H9 (cell line): ENCODE results near the gene ANO2. TPM values are rescaled to one million over a fixed set of nuclear protein-coding genes. Genes with fewer than 3 reads are reported as not detected.

Source experiments
- DNase-seq: peaks from one replicate; pipeline ENCODE4 v3.0.0-alpha.2; 2017
- H2AFZ ChIP-seq: one replicate; pipeline ENCODE4 v1.6.1; 2013; ENCODE audit warnings: mild to moderate bottlenecking, low read length, control low read depth, moderate library complexity
- H2AK5ac ChIP-seq: 2 replicates; pipeline ENCODE4 v1.6.1; 2013; ENCODE audit warnings: low read length, control low read depth, mixed read lengths; ENCODE audit not compliant: insufficient read length
- H2BK120ac ChIP-seq: one replicate; pipeline ENCODE4 v1.6.1; 2013; ENCODE audit warnings: low read depth, mild to moderate bottlenecking, low read length, control low read depth, inconsistent platforms; ENCODE audit not compliant: poor library complexity, severe bottlenecking
- H2BK12ac ChIP-seq: 2 replicates; pipeline ENCODE4 v1.6.1; 2013; ENCODE audit warnings: low read length, control low read depth, mixed read lengths, low read depth; ENCODE audit not compliant: insufficient read length
- H2BK15ac ChIP-seq: 2 replicates; pipeline ENCODE4 v1.6.1; 2013; ENCODE audit warnings: low read depth, low read length, control low read depth
- H2BK20ac ChIP-seq: one replicate; pipeline ENCODE4 v1.6.1; 2013; ENCODE audit warnings: low read depth, mild to moderate bottlenecking, low read length, control low read depth, inconsistent platforms; ENCODE audit not compliant: poor library complexity, severe bottlenecking
- H2BK5ac ChIP-seq: 2 replicates; pipeline ENCODE4 v1.6.1; 2013; ENCODE audit warnings: low read length, control low read depth, mixed read lengths; ENCODE audit not compliant: insufficient read length
- H3K14ac ChIP-seq: 2 replicates; pipeline ENCODE4 v1.6.1; 2013; ENCODE audit warnings: low read length, control low read depth; ENCODE audit not compliant: insufficient read depth
- H3K18ac ChIP-seq: 2 replicates; pipeline ENCODE4 v1.6.1; 2013; ENCODE audit warnings: low read depth, mild to moderate bottlenecking, mixed read lengths, low read length, control low read depth; ENCODE audit not compliant: insufficient read length
- H3K23ac ChIP-seq: 2 replicates; pipeline ENCODE4 v1.6.1; 2013; ENCODE audit warnings: low read length, control low read depth, mixed read lengths, low read depth; ENCODE audit not compliant: insufficient read length
- H3K23me2 ChIP-seq: 2 replicates; pipeline ENCODE4 v1.6.1; 2013; ENCODE audit warnings: low read depth, mild to moderate bottlenecking, mixed read lengths, low read length, control low read depth; ENCODE audit not compliant: insufficient read length, poor library complexity, severe bottlenecking
- H3K27ac ChIP-seq: 2 replicates; pipeline ENCODE4 v1.5.1; 2013; ENCODE audit warnings: low read length, control low read depth, mixed read lengths, low read depth; ENCODE audit not compliant: insufficient read length
- H3K27me3 ChIP-seq: 2 replicates; pipeline ENCODE4 v1.6.1; 2013; ENCODE audit warnings: low read length, control low read depth, inconsistent platforms; ENCODE audit not compliant: insufficient read depth
- H3K4ac ChIP-seq: 2 replicates; pipeline ENCODE4 v1.6.1; 2013; ENCODE audit warnings: low read depth, mild to moderate bottlenecking, control low read depth, inconsistent platforms, low read length, moderate library complexity
- H3K4me1 ChIP-seq: 2 replicates; pipeline ENCODE4 v1.6.1; 2013; ENCODE audit warnings: low read length, control low read depth, inconsistent platforms; ENCODE audit not compliant: insufficient read depth
- H3K4me2 ChIP-seq: 2 replicates; pipeline ENCODE4 v1.6.1; 2013; ENCODE audit warnings: low read length, control low read depth, mixed read lengths; ENCODE audit not compliant: insufficient read length, insufficient read depth
- H3K56ac ChIP-seq: 2 replicates; pipeline ENCODE4 v1.6.1; 2013; ENCODE audit warnings: low read depth, mild to moderate bottlenecking, mixed read lengths, low read length, control low read depth; ENCODE audit not compliant: insufficient read length
- H3K79me1 ChIP-seq: 2 replicates; pipeline ENCODE4 v1.6.1; 2013; ENCODE audit warnings: low read depth, mild to moderate bottlenecking, moderate library complexity, low read length, control low read depth, inconsistent platforms; ENCODE audit not compliant: insufficient read depth, poor library complexity, severe bottlenecking
- H3K79me2 ChIP-seq: 2 replicates; pipeline ENCODE4 v1.6.1; 2013; ENCODE audit warnings: low read length, control low read depth, inconsistent platforms; ENCODE audit not compliant: insufficient read depth
- H3K9ac ChIP-seq: 2 replicates; pipeline ENCODE4 v1.6.1; 2013; ENCODE audit warnings: low read length, control low read depth, mixed read lengths; ENCODE audit not compliant: insufficient read length; ENCODE audit errors: extremely low read depth
- H3K9me3 ChIP-seq: one replicate; pipeline ENCODE4 v1.6.1; 2013; ENCODE audit warnings: low read depth, low read length, inconsistent platforms; ENCODE audit not compliant: control insufficient read depth
- H3T11ph ChIP-seq: one replicate; pipeline ENCODE4 v1.6.1; 2013; ENCODE audit warnings: mild to moderate bottlenecking, low read length, control low read depth, inconsistent platforms
- H4K20me1 ChIP-seq: one replicate; pipeline ENCODE4 v1.6.1; 2013; ENCODE audit not compliant: control insufficient read depth, insufficient read length, insufficient read depth
- H4K5ac ChIP-seq: 2 replicates; pipeline ENCODE4 v1.6.1; 2013; ENCODE audit warnings: low read depth, mild to moderate bottlenecking, mixed read lengths, low read length, control low read depth; ENCODE audit not compliant: insufficient read length
- H4K8ac ChIP-seq: replicated peaks from 2 replicates; pipeline ENCODE4 v1.6.1; 2013; ENCODE audit warnings: low read length, control low read depth, mixed read lengths, low read depth; ENCODE audit not compliant: insufficient read length
- H4K91ac ChIP-seq: 2 replicates; pipeline ENCODE4 v1.6.1; 2013; ENCODE audit warnings: low read depth, mild to moderate bottlenecking, moderate library complexity, mixed read lengths, low read length, control low read depth; ENCODE audit not compliant: insufficient read length
- H3K27ac Mint-ChIP-seq, 3 experiments: 2 replicates in 2 of 3; 3 replicates in 1 of 3; pipeline ENCODE4 v1.8.0; 2020 to 2021; ENCODE audit warnings: mixed read lengths in 3 of 3, mild to moderate bottlenecking in 1 of 3, moderate library complexity in 1 of 3
- H3K27me3 Mint-ChIP-seq: 2 replicates; pipeline ENCODE4 v1.8.0; 2021; ENCODE audit warnings: low read depth, mild to moderate bottlenecking, moderate library complexity, mixed read lengths
- H3K36me3 Mint-ChIP-seq, 3 experiments: 2 replicates in 2 of 3; 3 replicates in 1 of 3; pipeline ENCODE4 v1.8.0; 2020 to 2021; ENCODE audit warnings: low read depth in 3 of 3, mixed read lengths in 3 of 3; ENCODE audit not compliant: insufficient read depth in 1 of 3
- H3K4me1 Mint-ChIP-seq, 2 experiments: 2 replicates each; pipeline ENCODE4 v1.8.0; 2020; ENCODE audit warnings: mixed read lengths in 2 of 2
- H3K4me3 Mint-ChIP-seq, 2 experiments: 2 replicates in 1 of 2; 3 replicates in 1 of 2; pipeline ENCODE4 v1.8.0; 2020 to 2021; ENCODE audit warnings: mild to moderate bottlenecking in 2 of 2, mixed read lengths in 2 of 2, moderate library complexity in 1 of 2
- H3K9me3 Mint-ChIP-seq, 2 experiments: 2 replicates in 1 of 2; 3 replicates in 1 of 2; pipeline ENCODE4 v1.8.0; 2020; ENCODE audit warnings: mild to moderate bottlenecking in 2 of 2, mixed read lengths in 2 of 2, moderate library complexity in 1 of 2
- CTCF ChIP-seq: fragments of 200-600 bp; sonication (generic); conservative IDR thresholded peaks from 3 replicates; pipeline ENCODE4 v1.8.0; 2021; ENCODE audit warnings: antibody characterized with exemption, mild to moderate bottlenecking
- WGBS: extraction: QIAGEN DNeasy Blood & Tissue Kit; methylation state at CpG from one replicate; pipeline ENCODE4 v1.1.7; 2013; ENCODE audit warnings: missing lambda C conversion rate, low lambda C conversion rate, mixed read lengths; ENCODE audit not compliant: insufficient read length; ENCODE audit errors: extremely low coverage; 5-methylcytosine and 5-hydroxymethylcytosine counted together
- total RNA-seq: library from RNA; stranded (reverse); gene quantifications from 2 replicates; pipeline ENCODE4 v1.2.1, GENCODE V29; 2021

ANO2 gene
- total RNA-seq, 1 experiment from 2014 or later, result 3.8 TPM

GRCh38 chr12:5864301-5864700 lies 80.8 kb downstream of the ANO2 start:
- no peak overlapping the region for H2AK5ac ChIP-seq
- H3K9me3 ChIP-seq, result no peaks in the 10 kb centered on the region
- no peaks in the 10 kb centered on the region for H3K79me1 ChIP-seq
- H3K56ac ChIP-seq, result no peak overlapping the region
- H2BK15ac ChIP-seq, result no peak overlapping the region
- Mint-ChIP-seq H3K36me3 (no peaks in the 10 kb centered on the region; a peak in 1 of 7 replicates), H3K9me3 (no peaks in the 10 kb centered on the region; a peak in 1 of 5 replicates), H3K27me3 (peaks cover 2% of the 10 kb centered on the region; the same call in 1 of the 2 replicates), H3K4me1 (peaks cover 2 to 8% of the 10 kb centered on the region in 2 experiments), H3K27ac (no peak overlapping the region), H3K4me3 (no peak overlapping the region)
- no peak overlapping the region for H2BK20ac ChIP-seq
- no peak overlapping the region for H2BK5ac ChIP-seq
- no peak overlapping the region for H2AFZ ChIP-seq
- WGBS, result no CpG with 5 or more reads among the region's 3 CpGs
- H3K18ac ChIP-seq, result no peak overlapping the region
- no peak overlapping the region for H3T11ph ChIP-seq
- H3K4me2 ChIP-seq, result no peak overlapping the region
- no peak overlapping the region for H4K8ac ChIP-seq
- H3K14ac ChIP-seq, result no peak overlapping the region
- H2BK12ac ChIP-seq, result no peak overlapping the region
- no peak overlapping the region for H4K5ac ChIP-seq
- no peak overlapping the region for H3K23ac ChIP-seq
- no peaks in the 10 kb centered on the region for H3K27me3 ChIP-seq
- H2BK120ac ChIP-seq, result no peak overlapping the region
- H3K4me1 ChIP-seq, result no peaks in the 10 kb centered on the region; the same call in 1 of the 2 replicates
- no peak overlapping the region for H3K9ac ChIP-seq
- no peak overlapping the region for H3K4ac ChIP-seq
- no peak for DNase-seq
- TF ChIP-seq CTCF, result no peak
- no peak overlapping the region for H4K91ac ChIP-seq
- no peaks in the 10 kb centered on the region for H4K20me1 ChIP-seq
- no peak overlapping the region for H3K27ac ChIP-seq
- H3K79me2 ChIP-seq, result no peaks in the 10 kb centered on the region
- no peaks in the 10 kb centered on the region for H3K23me2 ChIP-seq
